Right ventricle myocardium inferior (tissue), 1 donor: ENCODE data around the gene TBC1D22A. TPM values are rescaled to one million over a fixed set of nuclear protein-coding genes. Genes with fewer than 3 reads are reported as not detected.

Experiments
- ATAC-seq: fragments of 200-7000 bp; cut with Tn5 transposase; one replicate; pipeline ENCODE4 v1.9.1; 2020; ENCODE audit warnings: mild to moderate bottlenecking, moderate library complexity
- DNase-seq: peaks from one replicate; pipeline ENCODE4 v3.0.0; 2021; ENCODE audit errors: missing footprints
- intact Hi-C: fragments of 100-400 bp; cut with DNase I; formaldehyde crosslinking; loops from one replicate; pipeline ENCODE4 v1.11.0; 2022
- total RNA-seq: library from RNA; stranded (reverse); fragmentation: NEBNext Ultra II Directional; extraction: Animal tissue kit (Norgen Biotek cat#: 25700); gene quantifications from one replicate; pipeline ENCODE4 v1.2.1, GENCODE V29; 2021
- donor health status: DM: no; HTN: yes; CAD: no; lungs with severe emphysema.

TBC1D22A gene
- total RNA-seq, 1 donor from 2014 or later: 14.6 TPM

DNA sequence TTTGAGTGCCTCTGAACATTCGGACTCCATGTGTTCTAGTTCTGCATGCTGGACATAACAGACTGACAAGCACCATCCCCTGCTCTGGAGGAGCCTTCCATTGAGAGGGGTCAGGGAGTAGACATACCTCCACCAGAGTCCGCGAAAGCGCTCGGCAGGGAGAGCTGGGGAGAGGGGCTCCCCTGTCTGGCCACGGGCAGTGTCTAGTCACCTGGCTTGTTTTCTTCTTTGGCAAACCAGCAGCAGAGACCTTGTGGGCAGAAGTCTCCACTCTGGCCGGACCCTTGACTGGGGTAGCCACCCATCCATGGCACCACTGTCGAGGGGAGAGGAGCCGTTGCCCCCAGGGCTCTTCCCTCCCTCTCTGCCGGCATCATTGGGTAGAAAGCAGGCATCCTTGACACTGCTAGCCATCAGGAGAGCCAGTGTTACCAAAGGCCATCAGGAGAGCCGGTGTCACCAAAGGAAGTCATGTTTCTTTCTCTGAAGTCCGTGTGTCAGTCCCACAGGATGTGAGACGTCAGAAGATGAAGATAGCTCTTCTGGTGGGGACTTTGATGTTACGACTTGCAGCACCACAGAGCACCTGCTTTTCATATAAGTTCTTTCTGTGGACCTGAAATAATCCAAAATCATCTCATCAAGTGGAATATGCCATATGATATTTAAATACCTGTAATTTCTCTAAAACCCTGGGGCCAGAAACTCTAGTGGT lies 305.6 kb downstream of the TBC1D22A start:
- intact Hi-C loops: no loop called here
- ATAC-seq (no peak), DNase-seq (no peak)

DNA sequence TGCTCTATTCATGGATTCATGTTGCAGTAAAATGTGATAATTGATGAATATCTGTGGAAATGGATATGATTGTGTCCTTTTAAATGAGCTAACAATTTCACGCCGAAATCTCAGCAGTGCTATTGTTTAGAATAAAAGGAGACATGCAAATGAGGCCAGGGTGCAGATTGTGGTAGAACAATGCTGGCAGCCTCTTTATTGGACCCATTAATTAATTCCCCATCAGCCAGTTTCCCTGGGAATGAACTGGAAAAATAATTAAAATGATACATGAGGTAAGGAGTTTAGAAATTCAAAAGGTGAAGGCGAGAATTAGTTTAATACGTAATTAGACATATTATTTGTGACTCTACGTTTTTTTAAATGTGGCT lies 306.2 kb downstream of the TBC1D22A start:
- no peak for DNase-seq
- no peak for ATAC-seq
- intact Hi-C loops: no loop called here

DNA sequence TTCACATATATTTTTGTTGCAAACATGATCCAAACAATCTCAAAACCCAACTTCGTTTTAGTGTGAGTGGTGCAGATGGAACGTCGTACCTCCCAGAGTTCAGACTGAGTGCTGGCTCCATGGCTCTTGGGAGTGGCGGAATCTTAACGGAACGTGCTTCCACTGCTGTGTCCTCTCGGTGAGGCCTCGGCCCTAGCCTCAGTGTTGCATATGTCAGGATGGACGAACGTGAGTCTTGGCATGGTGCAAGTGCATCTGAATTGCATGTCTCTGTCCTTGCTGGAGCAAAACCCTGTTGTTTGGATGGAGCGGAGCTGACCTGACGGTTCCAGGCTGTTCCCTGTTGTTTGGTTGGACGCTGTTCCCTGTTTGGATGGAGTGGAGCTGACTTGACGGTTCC lies 306.8 kb downstream of the TBC1D22A start:
- DNase-seq (no peak), ATAC-seq (no peak)
- intact Hi-C loops: no loop called here

DNA sequence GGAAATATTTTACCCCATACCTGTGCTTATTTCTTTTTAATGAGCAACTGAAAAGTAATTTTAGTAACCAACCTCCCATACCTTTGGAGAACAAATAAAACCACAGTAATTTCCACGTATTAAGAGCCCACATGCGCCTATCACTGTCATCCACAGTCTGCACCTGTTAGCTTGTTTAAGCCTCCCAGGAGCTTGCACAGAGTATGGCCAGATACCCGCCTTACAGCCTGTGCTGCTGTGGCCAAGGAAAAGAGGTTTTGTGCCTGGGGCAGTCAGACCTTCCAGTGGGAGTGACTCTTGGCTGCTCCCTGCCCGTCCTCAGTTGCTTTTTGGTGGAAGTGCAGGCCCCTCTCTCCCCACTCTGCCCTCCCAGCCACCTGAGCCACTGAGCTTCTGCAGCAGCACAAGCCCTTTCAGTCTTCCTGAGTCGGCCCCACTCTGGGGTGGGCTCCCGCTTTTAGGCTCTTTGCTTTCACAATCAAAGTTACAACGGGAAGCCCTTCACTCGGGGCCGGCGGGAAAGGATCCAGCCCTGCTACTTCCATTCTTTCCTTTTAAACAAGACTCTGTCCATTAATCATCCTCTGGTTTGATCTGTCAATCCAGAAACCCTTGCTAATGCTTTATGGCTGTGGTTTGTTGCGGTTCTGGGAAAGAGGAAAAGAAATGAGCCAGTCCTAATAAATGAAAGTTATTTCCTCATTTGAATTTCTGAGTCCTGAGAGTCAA lies 308.8 kb downstream of the TBC1D22A start:
- intact Hi-C loops: no loop called here
- DNase-seq (no peak), ATAC-seq (no peak)

DNA sequence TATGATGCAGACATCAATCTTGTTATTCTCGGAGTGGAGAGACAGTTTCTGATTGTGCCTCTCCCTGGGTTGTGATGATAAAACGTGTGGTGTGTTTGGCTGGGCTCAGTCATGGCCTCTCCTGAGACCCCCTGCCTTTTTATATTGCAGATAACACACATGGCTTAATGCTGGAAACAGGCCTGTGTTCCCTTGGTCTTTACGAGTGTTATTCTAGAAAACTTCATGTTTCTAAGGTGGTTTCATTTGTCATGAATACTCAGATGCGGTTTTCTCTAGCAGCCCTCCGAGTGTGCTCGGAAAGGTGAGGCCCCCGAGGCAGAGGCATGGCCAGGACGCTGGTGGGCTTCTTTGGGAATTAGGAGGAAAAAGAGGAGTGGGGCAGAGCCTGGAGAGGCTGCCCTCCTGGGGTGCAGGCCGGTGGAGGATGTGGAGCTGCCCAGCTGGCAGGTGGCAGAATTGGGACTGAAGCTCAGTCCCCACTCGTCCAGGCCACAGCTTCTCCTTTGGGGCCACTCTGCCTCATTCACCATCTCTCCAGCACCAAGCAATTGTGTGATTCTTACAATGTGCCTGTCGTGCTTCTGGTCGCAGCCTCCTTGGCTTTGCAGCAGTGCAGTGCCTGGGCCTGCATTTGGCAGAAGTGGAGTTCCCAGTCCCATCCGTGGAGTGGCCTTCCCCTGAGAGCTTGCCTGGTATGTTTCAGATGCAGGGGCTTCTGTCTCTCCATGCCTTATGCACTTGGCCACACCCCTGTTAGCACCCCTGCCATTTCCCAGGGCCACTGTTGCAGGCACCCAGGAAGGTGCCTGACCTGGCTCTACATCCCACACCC lies 309.6 kb downstream of the TBC1D22A start:
- no peak for ATAC-seq
- intact Hi-C loops: no loop called here
- DNase-seq: no peak

DNA sequence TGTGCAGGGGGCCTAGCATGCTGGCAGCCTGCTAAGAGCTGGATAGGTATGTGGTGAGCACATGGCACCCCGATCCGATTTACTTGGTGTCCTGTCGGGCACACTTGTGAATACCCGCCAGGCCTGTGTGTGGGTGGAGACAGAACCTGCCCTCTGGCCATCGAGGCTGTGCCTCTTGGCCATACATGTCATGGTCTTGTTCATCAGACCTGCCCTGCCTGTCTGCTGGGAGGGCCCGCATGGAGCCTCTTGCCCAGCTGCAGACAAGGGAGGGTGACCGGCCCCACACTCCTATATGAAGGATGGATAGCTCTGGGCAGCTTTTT lies 310.2 kb downstream of the TBC1D22A start:
- intact Hi-C loops: no loop called here
- DNase-seq (no peak), ATAC-seq (no peak)

DNA sequence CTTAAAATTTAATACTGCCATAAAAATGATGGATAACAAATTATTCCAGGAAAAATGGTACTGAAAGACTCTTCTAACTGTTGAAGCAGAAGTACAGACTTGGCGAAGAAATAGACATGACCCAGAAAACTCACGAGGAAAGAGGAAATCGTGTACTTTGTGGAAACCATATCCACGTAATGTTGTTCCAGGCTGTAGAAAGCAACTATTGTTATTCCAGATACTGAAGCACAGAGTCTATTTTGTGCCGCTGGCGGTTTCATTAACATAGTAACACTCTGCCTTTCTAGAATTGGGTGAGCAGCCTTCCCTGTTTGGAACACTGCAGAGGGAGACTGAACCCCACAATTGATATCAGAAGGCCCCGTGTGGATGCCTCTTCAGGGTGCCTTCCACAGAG lies 310.6 kb downstream of the TBC1D22A start:
- ATAC-seq: no peak
- intact Hi-C loops: no loop called here
- no peak for DNase-seq

DNA sequence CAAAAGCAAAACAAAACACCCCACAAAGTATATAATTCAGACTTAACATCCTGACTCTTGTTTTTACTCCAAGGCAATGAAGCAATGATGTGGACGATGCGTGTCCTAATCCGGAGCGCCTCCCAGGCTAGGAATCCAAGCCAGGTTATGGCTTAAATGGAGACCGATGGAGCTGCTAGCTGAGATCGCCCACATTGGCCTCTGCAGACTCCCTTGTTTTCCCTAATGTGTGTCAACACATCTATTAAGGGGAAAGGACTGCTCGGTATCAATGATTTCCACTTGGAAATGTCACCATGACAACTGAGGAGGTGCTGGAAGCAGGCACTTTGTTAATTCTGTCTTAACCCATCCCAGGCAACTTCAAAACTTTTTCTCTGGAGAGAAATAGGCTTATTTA lies 311.7 kb downstream of the TBC1D22A start:
- ATAC-seq (no peak), DNase-seq (no peak)
- intact Hi-C loops: no loop called here

DNA sequence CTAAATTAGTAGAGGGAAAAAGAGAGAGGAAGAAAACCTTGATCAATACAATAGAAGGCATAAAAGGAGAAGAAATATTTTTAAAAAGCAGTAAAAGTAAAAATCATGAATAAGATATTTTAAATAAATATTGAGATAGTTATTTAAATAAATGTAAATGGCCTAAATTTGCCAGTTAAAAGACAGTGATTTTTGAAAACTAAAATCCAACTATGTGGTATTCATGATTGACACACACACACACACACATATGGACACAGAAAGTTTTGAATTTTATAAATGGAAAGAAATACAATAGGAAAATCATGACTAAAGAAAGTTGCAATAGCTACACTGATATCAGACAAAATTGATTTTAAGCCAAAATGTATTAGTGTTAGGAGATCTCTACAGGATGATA lies 313.1 kb downstream of the TBC1D22A start:
- DNase-seq: no peak
- intact Hi-C loops: no loop called here
- no peak for ATAC-seq

DNA sequence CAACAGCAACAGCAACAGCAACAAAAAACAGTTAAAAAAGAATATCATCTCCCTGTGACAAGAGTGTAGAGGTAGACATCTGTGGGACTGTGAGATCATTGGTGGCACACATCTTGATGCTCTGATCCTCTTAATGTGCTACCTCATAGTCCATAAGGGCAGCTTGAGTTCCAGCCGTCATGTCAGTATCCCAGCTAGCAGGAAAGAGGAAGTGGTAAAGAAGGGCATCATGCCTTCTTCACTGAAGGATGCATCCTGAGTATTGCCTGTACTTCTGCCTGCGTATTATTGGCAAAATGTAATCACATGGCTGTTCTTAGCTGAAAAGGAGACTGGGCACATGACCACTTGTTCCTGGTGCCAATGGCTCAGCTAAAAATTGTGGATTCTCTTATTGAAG lies 314.3 kb downstream of the TBC1D22A start:
- DNase-seq (no peak), ATAC-seq (no peak)

DNA sequence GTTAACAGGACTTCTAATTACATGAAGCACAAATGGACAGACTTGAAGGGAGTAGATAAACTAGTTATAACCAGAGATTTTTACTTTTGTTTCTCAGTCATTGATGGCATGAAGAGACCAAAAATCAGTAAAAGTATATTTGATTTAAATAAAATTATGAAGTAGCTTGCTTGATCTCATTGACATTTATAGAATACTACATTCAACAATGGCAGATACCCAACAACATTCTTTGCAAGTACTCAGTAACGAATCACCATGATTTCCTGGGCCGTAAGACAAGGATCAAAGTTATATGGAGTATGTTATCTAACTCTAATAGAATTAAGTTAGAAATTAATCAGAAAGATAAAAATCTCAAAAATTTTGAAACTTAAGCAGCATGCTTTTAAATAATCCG lies 317.6 kb downstream of the TBC1D22A start:
- no peak for DNase-seq
- intact Hi-C loops: no loop called here
- ATAC-seq: no peak

More for the DNA sequence above, 314.3 kb downstream of the TBC1D22A start:
- intact Hi-C loops: no loop called here

DNA sequence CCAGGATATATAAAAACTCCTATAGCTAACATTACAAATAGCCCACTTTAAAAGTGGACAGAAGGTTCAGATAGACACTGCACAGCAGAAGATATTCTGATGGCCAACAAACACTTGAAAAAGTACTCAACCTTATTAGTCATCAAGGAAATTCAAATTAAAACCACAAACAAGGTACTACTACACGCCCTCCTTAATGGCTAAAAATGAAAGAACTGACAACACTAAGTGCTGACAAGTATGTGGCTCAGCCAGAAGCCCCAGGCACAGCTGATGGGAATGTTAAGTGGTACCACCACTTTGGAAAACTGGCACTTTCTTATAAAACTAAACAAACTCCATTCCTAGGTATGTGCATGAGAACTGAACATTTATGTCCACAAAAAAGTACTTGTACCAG lies 320.1 kb downstream of the TBC1D22A start:
- intact Hi-C loops: no loop called here
- DNase-seq (no peak), ATAC-seq (no peak)

DNA sequence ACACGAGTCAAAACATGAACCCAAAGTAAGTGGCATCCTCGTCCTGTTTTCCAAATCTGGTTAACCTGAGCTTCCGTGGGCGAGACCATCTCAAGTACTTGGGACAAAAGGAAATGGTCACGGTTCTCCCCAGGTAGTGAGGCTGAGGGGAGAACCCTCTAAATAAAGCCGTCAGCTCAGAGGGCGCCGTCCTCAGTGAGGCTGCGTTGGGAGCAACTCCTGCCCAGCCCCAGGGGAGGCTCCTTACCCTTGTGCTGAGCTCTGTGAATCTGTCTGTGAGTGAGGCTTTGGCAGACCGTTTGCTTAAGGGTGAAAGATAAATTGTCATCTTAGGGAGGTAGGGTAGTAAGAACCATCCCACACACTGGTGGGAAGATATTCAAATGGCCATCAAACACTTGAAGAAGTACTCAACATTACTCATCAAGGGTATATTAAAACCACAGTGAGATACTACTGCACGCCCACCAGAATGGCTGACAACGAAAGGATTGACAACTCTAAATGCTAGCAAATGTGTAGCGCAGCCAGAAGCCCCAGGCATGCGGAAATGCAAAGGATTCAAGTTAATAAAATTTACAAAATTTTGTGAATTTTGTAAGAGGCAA lies 321.0 kb downstream of the TBC1D22A start:
- no peak for ATAC-seq
- no peak for DNase-seq
- intact Hi-C loops: no loop called here

DNA sequence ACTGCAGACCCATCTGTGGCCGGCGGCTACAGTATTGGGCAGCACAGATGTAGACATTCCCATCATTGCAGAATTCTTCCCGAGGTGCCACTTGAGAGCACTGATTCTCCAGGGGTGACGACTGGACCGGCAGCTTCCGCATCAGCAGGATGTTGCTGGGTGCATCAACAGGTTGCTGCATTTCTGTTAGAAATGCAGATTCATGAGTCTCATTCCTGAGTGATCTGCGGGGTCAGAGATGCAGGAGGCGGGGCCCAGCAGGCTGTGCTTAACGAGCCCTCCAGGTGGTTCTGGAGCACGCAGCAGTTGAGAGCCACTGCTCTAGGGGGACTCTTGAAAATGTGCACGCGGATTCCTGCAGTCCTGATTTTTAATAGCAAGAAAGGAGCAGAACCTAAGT lies 321.8 kb downstream of the TBC1D22A start:
- ATAC-seq (no peak), DNase-seq (no peak)
- intact Hi-C loops: no loop called here

DNA sequence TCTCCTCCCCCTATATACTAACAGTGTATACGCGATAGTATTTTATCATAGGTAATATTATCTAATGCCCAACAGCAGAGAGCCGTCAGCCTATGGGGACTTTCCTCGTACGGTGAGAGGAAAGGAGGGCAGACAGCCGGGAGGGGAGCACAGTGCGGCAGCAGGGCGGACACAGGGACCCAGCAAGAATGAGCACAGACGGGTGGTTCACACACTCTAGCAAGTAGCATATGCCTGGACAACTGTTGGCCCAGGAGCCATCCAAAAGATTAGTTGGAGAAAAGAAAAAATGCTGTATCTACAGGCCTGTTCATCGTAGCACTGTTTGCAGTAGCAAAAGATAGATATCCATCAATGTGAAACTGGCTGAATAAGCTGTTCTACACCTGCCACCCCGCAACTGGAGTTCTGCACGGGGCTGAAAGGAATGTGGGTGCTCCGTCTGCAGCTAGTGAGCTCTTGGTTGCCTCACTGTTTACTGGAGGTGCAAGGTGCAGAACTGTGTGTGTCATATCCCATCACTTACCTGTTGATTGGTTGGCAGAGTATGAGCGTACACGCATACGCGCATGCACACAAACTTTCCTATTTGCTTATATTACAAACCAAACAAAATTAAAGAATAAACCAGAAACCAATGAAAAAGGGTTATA lies 324.3 kb downstream of the TBC1D22A start:
- ATAC-seq (no peak), DNase-seq (no peak)
- intact Hi-C loops: no loop called here

DNA sequence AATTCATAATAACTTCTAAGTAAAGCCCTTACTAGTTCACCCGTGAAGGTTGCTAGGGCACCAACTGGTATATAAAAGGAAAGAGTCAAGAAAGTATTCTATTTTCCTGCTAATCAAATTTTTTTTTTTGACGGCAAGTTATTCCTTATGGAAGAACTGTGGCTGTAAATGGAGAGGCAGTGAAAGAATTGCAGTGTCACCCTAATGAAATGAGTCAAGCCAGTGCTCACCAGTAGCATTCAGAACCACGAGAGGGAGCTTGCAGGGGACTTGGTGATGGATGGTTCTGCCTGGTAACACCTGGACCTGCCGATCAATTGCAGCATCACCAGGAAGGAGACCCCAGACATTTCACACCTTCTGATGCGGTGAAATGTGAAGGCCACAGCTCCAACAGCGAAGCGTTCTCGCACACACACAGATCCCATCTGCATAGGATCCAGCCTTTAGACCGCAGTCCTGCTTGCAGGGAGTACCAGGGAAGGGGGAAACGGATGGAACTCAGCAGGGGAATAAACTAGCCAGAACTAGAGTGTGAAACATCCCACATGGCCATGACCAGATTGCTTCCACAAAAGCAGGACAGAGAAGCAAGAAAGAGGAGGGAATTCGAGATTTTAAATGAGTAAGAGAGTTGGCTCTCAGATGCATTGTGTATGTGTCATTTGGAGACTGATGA lies 326.2 kb downstream of the TBC1D22A start:
- intact Hi-C loops: no loop called here
- ATAC-seq (no peak), DNase-seq (no peak)

DNA sequence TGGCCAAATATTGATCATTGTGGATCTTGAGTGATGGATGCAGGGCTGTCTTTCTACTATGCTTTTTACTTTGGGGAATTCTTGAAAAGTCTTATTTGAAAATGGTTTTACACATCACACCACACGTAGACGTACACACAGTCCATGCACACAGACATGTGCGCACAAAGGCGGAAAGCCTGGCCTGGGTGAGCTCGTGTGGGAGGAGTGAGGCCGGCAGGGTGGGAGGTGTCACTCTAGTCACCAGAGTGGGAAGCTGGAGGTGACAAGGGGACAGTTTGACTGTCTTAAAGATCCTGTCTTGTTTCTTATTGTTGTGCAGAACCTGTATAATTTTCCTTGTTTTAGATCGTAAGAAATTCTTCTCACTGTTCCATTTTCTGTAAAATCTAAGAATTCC lies 326.9 kb downstream of the TBC1D22A start:
- ATAC-seq (no peak), DNase-seq (no peak)
- intact Hi-C loops: no loop called here

DNA sequence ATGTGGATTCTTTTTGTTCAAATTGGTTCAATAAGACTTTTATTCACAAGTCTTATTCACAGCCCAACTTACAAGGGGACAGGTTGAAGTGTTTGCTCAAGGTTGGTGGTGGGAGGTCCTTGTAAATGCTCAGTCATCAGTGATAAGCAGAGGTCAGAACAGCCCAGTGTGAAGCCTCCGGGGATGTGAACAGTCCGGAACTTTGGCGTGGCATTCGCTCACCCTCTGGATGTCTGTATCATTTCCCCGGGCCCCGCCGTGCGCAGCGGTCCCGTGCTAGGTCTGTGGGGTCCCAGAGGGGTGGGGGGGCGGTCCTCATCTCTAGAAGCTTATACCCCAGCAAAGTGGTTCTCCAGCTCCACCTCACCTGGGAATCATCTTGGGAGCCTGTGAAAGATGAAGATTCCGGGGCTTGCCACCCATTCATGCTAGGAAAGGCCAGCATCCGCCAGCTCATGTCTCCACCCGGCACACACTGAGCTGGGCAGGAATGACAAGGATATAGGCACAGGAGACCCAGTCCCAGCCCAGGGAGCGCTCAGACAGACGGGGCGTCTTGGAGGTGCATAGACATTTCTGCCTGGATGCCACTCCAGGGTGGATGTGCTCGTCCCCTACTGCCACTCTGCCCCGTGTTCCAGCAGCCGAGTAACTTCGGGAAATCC lies 327.5 kb downstream of the TBC1D22A start:
- DNase-seq (no peak), ATAC-seq (no peak)
- intact Hi-C loops: no loop called here
